Fibroblast of lung (primary cell): ENCODE results near the gene PCTP.

Experiments used
- EZH2 ChIP-seq: IDR thresholded peaks from 2 replicates; pipeline ENCODE4 v1.5.1; 2012; ENCODE audit warnings: low read length, control low read depth, mild to moderate bottlenecking; ENCODE audit errors: missing control alignments
- TF ChIP-seq, protein P1 (sequence below), 2 donors: IDR thresholded peaks in 1 of 2; conservative IDR thresholded peaks in 1 of 2; 1 replicate in 1 of 2; 2 replicates in 1 of 2; pipeline ENCODE4 v1.5.1; 2011 to 2012; ENCODE audit warnings: low read length in 2 of 2, control low read depth in 1 of 2, inconsistent platforms in 1 of 2, low read depth in 1 of 2, mild to moderate bottlenecking in 1 of 2

DNA sequence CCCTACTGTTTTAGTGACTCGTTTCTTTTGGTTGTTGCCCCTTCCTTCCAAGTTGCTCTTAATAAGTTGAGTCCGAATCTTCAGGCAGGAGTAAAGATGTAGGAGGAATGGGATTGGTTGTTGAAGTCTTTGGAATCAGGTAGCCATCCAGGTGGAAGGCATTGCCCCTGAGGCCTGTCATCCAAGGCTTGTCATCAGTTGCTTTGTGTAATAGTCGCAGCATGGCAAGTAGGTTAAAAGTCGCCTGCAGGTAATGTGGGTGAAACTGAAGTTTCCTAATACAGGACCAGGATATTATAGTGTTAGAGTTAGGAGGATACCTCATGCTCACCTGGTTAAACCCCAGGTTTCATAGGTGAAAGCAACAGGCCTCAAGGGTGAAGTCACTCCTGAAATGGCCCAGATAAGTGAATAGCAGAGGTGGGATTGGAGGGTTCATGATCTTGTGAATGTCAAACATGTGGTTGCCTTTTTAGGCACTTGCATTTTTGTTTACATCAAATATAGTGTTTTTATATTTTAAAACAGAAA, 934 bp downstream of the PCTP start:
- TF ChIP-seq, protein P1, sequence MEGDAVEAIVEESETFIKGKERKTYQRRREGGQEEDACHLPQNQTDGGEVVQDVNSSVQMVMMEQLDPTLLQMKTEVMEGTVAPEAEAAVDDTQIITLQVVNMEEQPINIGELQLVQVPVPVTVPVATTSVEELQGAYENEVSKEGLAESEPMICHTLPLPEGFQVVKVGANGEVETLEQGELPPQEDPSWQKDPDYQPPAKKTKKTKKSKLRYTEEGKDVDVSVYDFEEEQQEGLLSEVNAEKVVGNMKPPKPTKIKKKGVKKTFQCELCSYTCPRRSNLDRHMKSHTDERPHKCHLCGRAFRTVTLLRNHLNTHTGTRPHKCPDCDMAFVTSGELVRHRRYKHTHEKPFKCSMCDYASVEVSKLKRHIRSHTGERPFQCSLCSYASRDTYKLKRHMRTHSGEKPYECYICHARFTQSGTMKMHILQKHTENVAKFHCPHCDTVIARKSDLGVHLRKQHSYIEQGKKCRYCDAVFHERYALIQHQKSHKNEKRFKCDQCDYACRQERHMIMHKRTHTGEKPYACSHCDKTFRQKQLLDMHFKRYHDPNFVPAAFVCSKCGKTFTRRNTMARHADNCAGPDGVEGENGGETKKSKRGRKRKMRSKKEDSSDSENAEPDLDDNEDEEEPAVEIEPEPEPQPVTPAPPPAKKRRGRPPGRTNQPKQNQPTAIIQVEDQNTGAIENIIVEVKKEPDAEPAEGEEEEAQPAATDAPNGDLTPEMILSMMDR (conservative IDR thresholded peaks at IDR 0.05 in 1 of 2, IDR thresholded peaks at IDR 0.05 in 1 of 2; ENCODE audit: low read depth in 1 of 2, low read length in 2 of 2), result no peak
- no peak for TF ChIP-seq EZH2
